Measurements from ENCODE around the gene COL4A4. TPM values are rescaled to one million over a fixed set of nuclear protein-coding genes. Genes with fewer than 3 reads are reported as not detected.

The COL4A4 gene
- total RNA-seq, 1 experiment from 2014 or later = 0.42 TPM

DNA sequence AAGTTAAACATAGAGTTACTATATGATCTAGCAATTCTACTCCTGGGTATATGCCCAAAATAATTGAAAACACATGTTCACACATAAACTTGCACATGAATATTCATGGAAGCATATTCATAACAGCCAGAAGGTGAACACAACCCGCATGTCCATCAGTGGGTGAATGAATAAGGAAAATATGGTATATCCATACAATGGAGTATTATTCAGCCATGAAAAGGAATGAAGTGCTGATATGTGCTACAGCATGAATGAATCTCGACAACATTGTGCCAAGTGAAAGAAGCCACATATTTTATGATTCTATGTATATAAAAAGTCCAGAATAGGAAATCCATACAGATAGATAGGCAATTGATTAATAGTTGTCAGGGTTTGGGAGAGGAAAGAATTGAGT lies 15.9 kb downstream of the COL4A4 start:
- no peaks in the 10 kb centered on the region for H3K36me3 ChIP-seq (replicated peaks; ENCODE audit: control insufficient read depth, insufficient read depth, low read length)
- no peak overlapping the region for H3K4me3 ChIP-seq (ENCODE audit: insufficient read depth, low read depth, low read length)
- no peak for DNase-seq
- no peaks in the 10 kb centered on the region for H3K27me3 ChIP-seq (ENCODE audit: control insufficient read depth, insufficient read depth, low read length)

DNA sequence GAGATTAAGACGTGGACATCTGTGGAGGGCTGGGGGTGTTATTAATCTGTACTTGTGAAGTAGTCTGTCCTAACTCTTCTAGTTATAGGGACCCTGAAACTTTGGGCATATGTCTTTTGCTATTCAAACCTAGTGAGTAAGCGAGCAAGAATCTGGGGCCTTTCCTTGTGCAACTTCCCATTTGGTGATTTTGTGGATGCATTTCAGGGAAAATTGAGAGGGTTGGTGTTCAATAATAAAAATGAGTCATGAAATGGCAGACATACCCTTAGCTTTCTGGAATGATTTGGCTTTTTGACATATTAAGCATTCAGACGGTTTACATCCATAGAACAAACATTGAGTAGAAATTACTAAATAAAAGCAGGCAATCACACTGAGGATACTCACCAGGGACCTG lies 17.0 kb downstream of the COL4A4 start:
- DNase-seq = no peak
- no peaks in the 10 kb centered on the region for H3K36me3 ChIP-seq (replicated peaks; ENCODE audit: control insufficient read depth, insufficient read depth, low read length)
- no peak overlapping the region for H3K4me3 ChIP-seq (ENCODE audit: insufficient read depth, low read depth, low read length)
- no peaks in the 10 kb centered on the region for H3K27me3 ChIP-seq (ENCODE audit: control insufficient read depth, insufficient read depth, low read length)

GRCh38 chr2:227146456-227146855 lies 17.5 kb downstream of the COL4A4 start:
- Histone ChIP-seq H3K4me3 (ENCODE audit: insufficient read depth, low read depth, low read length) (no peak overlapping the region), H3K36me3 (replicated peaks; ENCODE audit: control insufficient read depth, insufficient read depth, low read length) (no peaks in the 10 kb centered on the region), H3K27me3 (ENCODE audit: control insufficient read depth, insufficient read depth, low read length) (no peaks in the 10 kb centered on the region)
- DNase-seq = no peak

GRCh38 chr2:227143895-227144294 lies 20.1 kb downstream of the COL4A4 start:
- no peaks in the 10 kb centered on the region for H3K36me3 ChIP-seq (replicated peaks; ENCODE audit: control insufficient read depth, insufficient read depth, low read length)
- DNase-seq = no peak
- no peaks in the 10 kb centered on the region for H3K27me3 ChIP-seq (ENCODE audit: control insufficient read depth, insufficient read depth, low read length)
- H3K4me3 ChIP-seq (ENCODE audit: insufficient read depth, low read depth, low read length) = no peak overlapping the region

DNA sequence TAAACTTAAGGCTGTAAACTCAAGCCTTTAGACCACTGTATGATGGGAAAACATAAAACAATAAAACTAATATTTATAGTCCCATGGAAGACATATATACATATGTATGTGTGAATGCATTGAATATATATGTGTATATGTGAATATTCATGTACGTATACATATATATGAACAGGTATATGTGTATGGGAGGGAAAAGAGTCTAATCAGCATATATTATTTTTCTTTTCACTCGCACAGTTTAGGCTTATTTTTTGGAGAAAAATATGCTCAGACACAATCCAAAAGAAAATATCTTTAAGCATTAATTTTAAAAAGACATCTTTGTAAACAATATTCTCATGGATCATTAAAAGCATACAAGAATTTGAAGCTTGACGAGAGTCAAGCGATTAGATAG lies 22.7 kb downstream of the COL4A4 start:
- H3K27me3 ChIP-seq (ENCODE audit: control insufficient read depth, insufficient read depth, low read length) = no peaks in the 10 kb centered on the region
- H3K4me3 ChIP-seq (ENCODE audit: insufficient read depth, low read depth, low read length) = no peak overlapping the region
- no peaks in the 10 kb centered on the region for H3K36me3 ChIP-seq (replicated peaks; ENCODE audit: control insufficient read depth, insufficient read depth, low read length)
- no peak for DNase-seq

- Histone ChIP-seq H3K4me3 (ENCODE audit: insufficient read depth, low read depth, low read length) (no peak overlapping the region), H3K36me3 (replicated peaks; ENCODE audit: control insufficient read depth, insufficient read depth, low read length) (no peaks in the 10 kb centered on the region), H3K27me3 (ENCODE audit: control insufficient read depth, insufficient read depth, low read length) (no peaks in the 10 kb centered on the region)
- no peak for DNase-seq
These were observed 29.4 kb downstream of the COL4A4 start for GRCh38 chr2:227134591-227134990.

DNA sequence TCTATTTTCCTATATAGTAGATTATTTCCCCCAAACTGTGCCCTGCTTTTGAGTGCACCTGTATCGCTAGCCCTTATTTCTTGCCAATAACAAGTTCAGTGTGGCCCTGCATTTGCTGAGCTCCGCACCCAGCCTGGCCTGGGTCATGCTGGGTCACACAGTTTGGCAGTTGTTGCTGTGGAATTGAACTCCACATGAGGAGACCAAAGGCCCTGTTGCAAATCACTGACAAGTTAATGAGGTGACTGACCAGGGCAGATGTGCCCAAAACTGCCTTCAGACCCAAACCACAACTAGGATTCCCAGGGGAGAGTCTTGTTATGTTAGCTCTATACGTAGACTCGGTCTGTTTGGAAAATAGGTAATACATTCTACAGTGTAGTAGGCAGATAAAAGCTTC lies 31.0 kb downstream of the COL4A4 start:
- DNase-seq = no peak
- Histone ChIP-seq H3K27me3 (ENCODE audit: control insufficient read depth, insufficient read depth, low read length) (no peaks in the 10 kb centered on the region), H3K4me3 (ENCODE audit: insufficient read depth, low read depth, low read length) (no peak overlapping the region)

DNA sequence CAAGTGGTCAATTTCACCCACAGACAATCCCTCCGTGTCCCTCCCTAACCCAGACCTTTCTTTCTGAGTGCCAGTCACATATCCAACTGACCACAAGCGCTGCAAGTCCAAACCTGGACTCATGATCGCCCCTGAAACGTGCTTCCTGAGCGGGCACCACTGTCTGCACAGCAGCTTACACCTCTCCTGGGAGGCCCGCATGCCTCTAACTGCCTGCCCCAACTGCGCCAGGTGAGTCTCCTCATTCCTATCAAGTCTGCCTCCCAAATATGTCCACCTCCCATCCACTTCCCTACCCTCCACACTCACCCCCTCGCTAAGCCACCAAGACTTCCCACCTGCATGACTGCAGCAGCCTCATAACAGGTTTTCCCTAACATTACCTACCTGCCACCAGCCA lies 33.4 kb downstream of the COL4A4 start:
- H3K4me3 ChIP-seq (ENCODE audit: insufficient read depth, low read depth, low read length) = no peak overlapping the region
- no peaks in the 10 kb centered on the region for H3K27me3 ChIP-seq (ENCODE audit: control insufficient read depth, insufficient read depth, low read length)
- DNase-seq = no peak
- H3K36me3 ChIP-seq (replicated peaks; ENCODE audit: control insufficient read depth, insufficient read depth, low read length) = no peaks in the 10 kb centered on the region

More for the DNA sequence above, 31.0 kb downstream of the COL4A4 start:
- H3K36me3 ChIP-seq (replicated peaks; ENCODE audit: control insufficient read depth, insufficient read depth, low read length) = no peaks in the 10 kb centered on the region

- H3K27me3 ChIP-seq (ENCODE audit: control insufficient read depth, insufficient read depth, low read length) = no peaks in the 10 kb centered on the region
- H3K36me3 ChIP-seq (replicated peaks; ENCODE audit: control insufficient read depth, insufficient read depth, low read length) = no peaks in the 10 kb centered on the region
- no peak overlapping the region for H3K4me3 ChIP-seq (ENCODE audit: insufficient read depth, low read depth, low read length)
- no peak for DNase-seq
These were observed 36.8 kb downstream of the COL4A4 start for GRCh38 chr2:227127201-227127600.

GRCh38 chr2:227125506-227125905 lies 38.5 kb downstream of the COL4A4 start:
- H3K4me3 ChIP-seq (ENCODE audit: insufficient read depth, low read depth, low read length) = no peak overlapping the region
- no peaks in the 10 kb centered on the region for H3K36me3 ChIP-seq (replicated peaks; ENCODE audit: control insufficient read depth, insufficient read depth, low read length)
- no peaks in the 10 kb centered on the region for H3K27me3 ChIP-seq (ENCODE audit: control insufficient read depth, insufficient read depth, low read length)
- DNase-seq = peak; percentile 40

DNA sequence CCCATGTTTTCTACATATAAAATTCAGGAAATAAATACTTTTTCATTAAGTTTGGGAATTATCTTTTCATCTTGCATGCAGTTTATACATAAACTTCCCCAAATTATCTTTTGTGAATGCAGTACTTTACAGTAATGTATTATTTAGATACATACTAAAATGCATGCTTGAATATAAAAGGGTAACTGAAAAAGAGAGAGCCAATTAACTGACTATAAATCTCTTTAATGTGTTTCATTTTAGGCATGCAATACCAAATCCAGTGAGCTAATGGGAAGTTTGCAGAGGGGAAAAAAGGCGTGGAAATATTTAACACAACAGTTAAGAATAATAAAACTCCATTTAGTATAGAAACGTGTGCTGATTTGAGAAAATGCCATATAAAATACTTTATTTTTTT lies 39.2 kb downstream of the COL4A4 start:
- Histone ChIP-seq H3K36me3 (replicated peaks; ENCODE audit: control insufficient read depth, insufficient read depth, low read length) (no peaks in the 10 kb centered on the region), H3K4me3 (ENCODE audit: insufficient read depth, low read depth, low read length) (no peak overlapping the region), H3K27me3 (ENCODE audit: control insufficient read depth, insufficient read depth, low read length) (no peaks in the 10 kb centered on the region)
- no peak for DNase-seq

DNA sequence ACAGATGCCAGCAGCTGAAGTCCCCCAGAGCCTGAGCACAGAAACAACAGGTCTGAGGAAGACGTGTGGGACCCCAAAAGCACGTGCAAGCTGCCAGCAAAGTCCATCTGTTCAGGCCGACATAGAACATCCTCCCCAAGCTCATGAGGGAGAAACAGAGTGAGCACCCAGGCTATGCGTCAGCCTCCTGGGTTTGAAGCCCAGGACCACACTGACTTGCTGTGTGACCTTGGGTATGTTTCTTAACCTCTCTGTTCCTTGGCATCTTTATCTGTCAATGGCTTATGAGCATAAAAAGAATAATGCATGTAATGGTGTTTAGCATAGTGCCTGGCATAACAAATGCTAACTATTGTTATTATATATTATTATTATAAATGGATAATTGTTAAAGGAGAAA lies 40.3 kb downstream of the COL4A4 start:
- no peak for DNase-seq
- H3K36me3 ChIP-seq (replicated peaks; ENCODE audit: control insufficient read depth, insufficient read depth, low read length) = no peaks in the 10 kb centered on the region
- H3K4me3 ChIP-seq (ENCODE audit: insufficient read depth, low read depth, low read length) = no peak overlapping the region
- no peaks in the 10 kb centered on the region for H3K27me3 ChIP-seq (ENCODE audit: control insufficient read depth, insufficient read depth, low read length)

GRCh38 chr2:227118353-227118752 lies 45.7 kb downstream of the COL4A4 start:
- DNase-seq = no peak
- Histone ChIP-seq H3K36me3 (replicated peaks; ENCODE audit: control insufficient read depth, insufficient read depth, low read length) (no peaks in the 10 kb centered on the region), H3K4me3 (ENCODE audit: insufficient read depth, low read depth, low read length) (no peak overlapping the region), H3K27me3 (ENCODE audit: control insufficient read depth, insufficient read depth, low read length) (no peaks in the 10 kb centered on the region)

DNA sequence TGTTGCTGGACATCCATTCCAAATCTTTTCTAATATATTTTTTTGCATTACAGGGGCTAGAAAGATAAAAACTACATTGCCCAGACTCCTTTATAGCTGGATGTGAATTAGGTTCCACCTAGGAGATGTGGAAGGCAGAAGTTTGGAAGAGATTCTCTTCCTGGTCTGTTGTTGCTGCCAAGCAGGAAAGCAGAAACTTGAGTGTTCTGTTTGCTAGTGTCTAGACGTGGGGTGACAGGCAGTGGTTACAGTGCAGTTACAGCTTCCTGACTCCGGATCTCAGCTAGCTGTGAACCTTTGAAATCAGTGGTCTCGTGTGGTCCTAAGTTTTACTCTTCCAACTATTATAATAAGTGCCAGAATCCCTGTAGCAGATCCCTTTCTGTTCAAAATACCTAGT lies 46.2 kb downstream of the COL4A4 start:
- H3K4me3 ChIP-seq (ENCODE audit: insufficient read depth, low read depth, low read length) = no peak overlapping the region
- H3K27me3 ChIP-seq (ENCODE audit: control insufficient read depth, insufficient read depth, low read length) = no peaks in the 10 kb centered on the region
- no peak for DNase-seq
- H3K36me3 ChIP-seq (replicated peaks; ENCODE audit: control insufficient read depth, insufficient read depth, low read length) = no peaks in the 10 kb centered on the region

- no peaks in the 10 kb centered on the region for H3K36me3 ChIP-seq (replicated peaks; ENCODE audit: control insufficient read depth, insufficient read depth, low read length)
- no peak overlapping the region for H3K4me3 ChIP-seq (ENCODE audit: insufficient read depth, low read depth, low read length)
- H3K27me3 ChIP-seq (ENCODE audit: control insufficient read depth, insufficient read depth, low read length) = no peaks in the 10 kb centered on the region
- DNase-seq = no peak
These were observed 47.0 kb downstream of the COL4A4 start for GRCh38 chr2:227117027-227117426.

GRCh38 chr2:227115761-227116160 lies 48.2 kb downstream of the COL4A4 start:
- no peak for DNase-seq
- H3K36me3 ChIP-seq (replicated peaks; ENCODE audit: control insufficient read depth, insufficient read depth, low read length) = no peaks in the 10 kb centered on the region

More at GRCh38 chr2:227115761-227116160, 48.2 kb downstream of the COL4A4 start:
- Histone ChIP-seq H3K4me3 (ENCODE audit: insufficient read depth, low read depth, low read length) (no peak overlapping the region), H3K27me3 (ENCODE audit: control insufficient read depth, insufficient read depth, low read length) (no peaks in the 10 kb centered on the region)
